Activated naive CD8-positive, alpha-beta T cell treated with anti-CD3 and anti-CD28 coated beads, Interleukin-2, amount 10 ng/mL, durations not matched to agents 7 days and 5 days (primary cell): ENCODE measurements around the gene NKAIN2. TPM values are rescaled to one million over a fixed set of nuclear protein-coding genes. Genes with fewer than 3 reads are reported as not detected.
"Not testable (repeated sequence)": the region's sequence is repeated elsewhere in the genome, so short reads cannot be mapped to it uniquely, and the experiment has no call there.

Experiments
- ATAC-seq: fragments of 150-1000 bp; cut with Tn5 transposase; one replicate; pipeline ENCODE4 v1.10.0; 2021; ENCODE audit warnings: low read depth, moderate library complexity
- POLR2A ChIA-PET: fragments of 350-600 bp; sonication (Branson Sonifier 250); formaldehyde crosslinking; loops from one replicate; lab custom pipeline; 2021; ENCODE audit warnings: antibody characterized with exemption; lab: Charles Lee
- DNase-seq: peaks from one replicate; pipeline ENCODE4 v3.0.0; 2021
- H3K27ac Mint-ChIP-seq: one replicate; pipeline ENCODE4 v1.8.0; 2022; ENCODE audit warnings: mild to moderate bottlenecking, mixed read lengths
- H3K27me3 Mint-ChIP-seq: one replicate; pipeline ENCODE4 v1.8.0; 2022; ENCODE audit warnings: mild to moderate bottlenecking, moderate library complexity, mixed read lengths
- H3K36me3 Mint-ChIP-seq: one replicate; pipeline ENCODE4 v1.8.0; 2021; ENCODE audit warnings: mild to moderate bottlenecking, mixed read lengths
- H3K4me1 Mint-ChIP-seq: one replicate; pipeline ENCODE4 v1.8.0; 2021; ENCODE audit warnings: mixed read lengths
- H3K4me3 Mint-ChIP-seq: one replicate; pipeline ENCODE4 v1.8.0; 2022; ENCODE audit warnings: mild to moderate bottlenecking, moderate library complexity, mixed read lengths
- H3K9me3 Mint-ChIP-seq: one replicate; pipeline ENCODE4 v1.8.0; 2021; ENCODE audit warnings: mixed read lengths
- total RNA-seq, 2 experiments: library from RNA; stranded (reverse); gene quantifications; one replicate each; pipeline ENCODE4 v1.2.3, GENCODE V29; 2021

The NKAIN2 gene
- total RNA-seq, 2 experiments from 2014 or later = not detected

DNA sequence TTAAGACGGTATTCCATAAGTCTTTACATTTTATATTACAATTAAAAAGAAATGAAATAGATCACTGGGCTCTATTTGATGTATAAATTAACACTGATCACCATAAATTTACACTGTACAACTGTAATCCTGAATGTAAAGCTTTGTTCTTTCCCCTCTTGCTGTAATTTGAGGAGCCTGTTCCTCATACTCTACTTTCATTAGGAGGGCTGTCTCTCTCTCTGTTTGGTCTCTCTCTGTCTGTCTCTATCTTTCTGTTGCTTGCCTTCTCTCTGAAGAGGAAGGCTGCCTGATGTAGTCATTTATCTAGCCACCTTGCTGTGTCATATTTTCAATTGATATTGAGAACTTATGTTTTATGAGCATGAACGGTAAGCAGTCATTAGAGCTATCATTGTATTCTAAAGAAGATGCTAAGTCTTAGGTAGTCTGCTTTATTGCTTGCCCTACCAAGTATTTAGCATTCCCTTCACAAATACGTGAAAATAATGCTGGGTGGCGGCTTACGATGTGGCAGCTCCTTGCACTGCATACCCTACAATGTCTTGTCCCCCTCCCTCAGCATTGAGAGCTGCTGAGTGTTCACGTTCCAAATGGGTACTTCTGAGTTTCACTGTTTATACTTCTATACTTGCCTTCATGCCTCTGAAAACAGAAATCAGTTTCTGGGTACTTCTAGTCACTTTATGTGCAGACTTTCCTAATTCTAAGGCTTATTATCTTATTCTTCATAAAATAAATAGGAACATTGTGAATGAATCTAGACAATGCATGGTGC, 205.5 kb downstream of the NKAIN2 start:
- Mint-ChIP-seq H3K9me3 (no peaks in the 10 kb centered on the region), H3K36me3 (no peaks in the 10 kb centered on the region), H3K4me3 (no peak overlapping the region), H3K27ac (no peak overlapping the region), H3K4me1 (no peaks in the 10 kb centered on the region), H3K27me3 (no peaks in the 10 kb centered on the region)
- POLR2A ChIA-PET = no interaction called here
- ATAC-seq (no peak), DNase-seq (no peak)

DNA sequence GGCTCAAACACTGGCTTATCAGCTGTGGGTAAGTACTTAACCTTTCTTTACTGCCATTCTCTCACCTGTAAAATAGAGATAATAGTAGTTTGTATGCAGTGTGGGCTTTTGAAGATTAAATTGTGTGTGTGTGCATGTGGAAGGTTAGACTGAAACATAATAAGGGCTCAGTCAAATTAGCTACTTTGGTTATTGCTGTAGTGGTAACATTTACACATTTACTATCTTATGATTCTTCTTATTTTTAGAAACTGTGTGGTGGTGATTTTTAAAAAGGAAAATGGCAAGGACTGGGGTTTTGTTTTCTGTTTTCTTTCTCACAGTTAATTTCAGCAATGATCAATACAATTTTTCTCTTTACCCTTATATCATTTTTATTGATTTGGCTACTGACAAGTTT, 206.9 kb downstream of the NKAIN2 start:
- Mint-ChIP-seq H3K27ac (no peak overlapping the region), H3K4me1 (no peaks in the 10 kb centered on the region), H3K36me3 (no peaks in the 10 kb centered on the region), H3K4me3 (no peak overlapping the region), H3K9me3 (no peaks in the 10 kb centered on the region), H3K27me3 (no peaks in the 10 kb centered on the region)
- DNase-seq (no peak), ATAC-seq (no peak)
- POLR2A ChIA-PET = no interaction called here

DNA sequence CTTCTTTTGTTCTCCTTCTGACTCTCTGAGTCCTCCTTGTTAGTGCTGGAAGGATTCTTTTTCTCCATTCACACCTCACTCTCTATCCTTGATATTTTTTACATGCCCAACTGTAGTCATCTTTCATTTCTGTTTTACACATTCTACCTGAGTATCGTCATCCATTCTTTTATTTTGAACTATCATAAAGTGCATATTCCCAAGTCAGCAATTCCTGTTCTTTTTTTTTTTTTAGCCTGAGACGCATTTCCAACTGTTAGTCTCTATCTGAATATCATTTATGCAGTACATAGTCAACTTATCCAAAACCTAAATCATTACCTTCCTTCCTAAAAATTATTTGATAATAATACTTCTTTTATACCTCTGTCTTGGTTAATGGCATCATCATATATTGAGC, 207.5 kb downstream of the NKAIN2 start:
- POLR2A ChIA-PET = no interaction called here
- H3K27ac Mint-ChIP-seq = no peak overlapping the region
- no peaks in the 10 kb centered on the region for H3K27me3 Mint-ChIP-seq
- no peaks in the 10 kb centered on the region for H3K36me3 Mint-ChIP-seq
- no peak for ATAC-seq
- no peaks in the 10 kb centered on the region for H3K4me1 Mint-ChIP-seq
- H3K4me3 Mint-ChIP-seq = no peak overlapping the region
- DNase-seq = no peak
- no peaks in the 10 kb centered on the region for H3K9me3 Mint-ChIP-seq

DNA sequence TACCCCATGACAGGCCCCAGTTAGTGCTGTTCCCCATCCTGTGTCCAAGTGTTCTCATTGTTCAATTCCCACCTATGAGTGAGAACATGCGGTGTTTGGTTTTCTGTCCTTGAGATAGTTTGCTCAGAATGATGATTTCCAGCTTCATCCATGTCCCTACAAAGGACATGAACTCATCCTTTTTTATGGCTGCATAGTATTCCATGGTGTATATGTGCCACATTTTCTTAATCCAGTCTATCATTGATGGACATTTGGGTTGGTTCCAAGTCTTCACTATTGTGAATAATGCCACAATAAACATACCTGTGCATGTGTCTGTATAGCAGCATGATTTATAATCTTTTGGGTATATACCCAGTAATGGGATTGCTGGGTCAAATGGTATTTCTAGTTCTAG, 218.4 kb downstream of the NKAIN2 start:
- H3K27ac Mint-ChIP-seq, H3K4me1 Mint-ChIP-seq, ATAC-seq, H3K27me3 Mint-ChIP-seq, DNase-seq, POLR2A ChIA-PET, H3K4me3 Mint-ChIP-seq, H3K36me3 Mint-ChIP-seq, H3K9me3 Mint-ChIP-seq: not testable (repeated sequence)

DNA sequence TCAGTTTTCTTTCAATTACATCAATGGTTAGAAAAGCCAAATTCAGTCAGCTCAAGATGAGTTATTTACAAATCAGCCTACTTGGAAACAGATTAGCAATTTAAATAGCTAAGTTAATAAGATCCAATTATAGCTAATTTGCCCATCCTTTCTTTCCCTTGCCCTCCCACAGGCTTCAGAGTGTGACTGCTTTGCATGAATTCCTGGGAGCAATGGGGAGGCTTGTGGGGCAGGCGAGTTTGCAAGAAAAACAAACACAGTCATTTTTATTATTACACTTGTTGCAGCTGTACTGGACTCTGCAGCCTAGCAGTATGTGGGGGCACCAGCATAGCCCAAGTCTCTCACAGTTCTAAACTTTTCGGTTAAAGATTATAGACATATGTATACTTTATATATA, 219.0 kb downstream of the NKAIN2 start:
- no peak overlapping the region for H3K4me3 Mint-ChIP-seq
- no peaks in the 10 kb centered on the region for H3K4me1 Mint-ChIP-seq
- no peaks in the 10 kb centered on the region for H3K27me3 Mint-ChIP-seq
- DNase-seq = no peak
- no peak for ATAC-seq
- no peak overlapping the region for H3K27ac Mint-ChIP-seq
- no peaks in the 10 kb centered on the region for H3K9me3 Mint-ChIP-seq
- POLR2A ChIA-PET = no interaction called here
- no peaks in the 10 kb centered on the region for H3K36me3 Mint-ChIP-seq

DNA sequence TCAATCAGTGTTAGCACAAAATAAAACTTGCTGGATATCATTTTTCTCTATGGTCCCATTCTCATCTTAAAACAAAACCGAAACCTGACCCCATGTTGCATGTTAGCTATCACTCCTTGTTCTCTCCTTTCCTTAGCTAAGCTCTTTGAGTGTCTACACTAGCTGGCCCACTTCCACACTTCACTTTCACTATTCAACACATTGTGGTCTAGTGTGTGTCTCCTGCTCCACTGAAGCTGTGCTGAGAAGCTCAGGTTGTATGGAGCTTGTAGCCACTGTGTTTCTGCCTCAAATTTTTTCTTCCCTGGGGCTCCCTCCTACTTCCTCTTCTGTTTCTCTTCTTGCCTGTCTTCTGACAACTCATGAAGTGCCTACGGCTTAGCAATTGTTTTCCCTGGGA, 223.0 kb downstream of the NKAIN2 start:
- H3K36me3 Mint-ChIP-seq = no peaks in the 10 kb centered on the region
- POLR2A ChIA-PET = no interaction called here
- DNase-seq (no peak), ATAC-seq (no peak)
- H3K27ac Mint-ChIP-seq = no peak overlapping the region
- no peak overlapping the region for H3K4me3 Mint-ChIP-seq
- H3K27me3 Mint-ChIP-seq = no peaks in the 10 kb centered on the region
- no peaks in the 10 kb centered on the region for H3K4me1 Mint-ChIP-seq
- H3K9me3 Mint-ChIP-seq = no peaks in the 10 kb centered on the region

DNA sequence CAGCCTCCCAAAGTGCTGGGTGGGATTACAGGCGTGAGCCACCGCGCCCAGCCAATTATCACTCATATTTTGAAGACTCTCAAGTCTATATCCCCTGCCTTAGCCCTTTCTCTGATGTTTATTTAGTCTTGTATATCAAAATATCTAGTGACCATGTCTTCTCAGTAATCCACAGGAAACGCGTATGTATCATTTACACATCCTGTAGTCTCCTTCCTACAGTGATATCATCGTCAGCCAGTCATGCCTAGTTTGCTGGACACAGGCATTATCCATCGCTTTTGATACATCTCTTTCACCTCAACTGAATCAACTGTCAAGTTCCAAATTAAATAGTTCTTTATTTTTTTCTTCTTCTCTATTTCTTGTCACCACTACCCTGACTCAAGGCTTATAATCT, 223.7 kb downstream of the NKAIN2 start:
- Mint-ChIP-seq H3K27me3 (no peaks in the 10 kb centered on the region), H3K4me3 (no peak overlapping the region), H3K9me3 (no peaks in the 10 kb centered on the region), H3K36me3 (no peaks in the 10 kb centered on the region), H3K27ac (no peak overlapping the region), H3K4me1 (no peaks in the 10 kb centered on the region)
- POLR2A ChIA-PET = no interaction called here
- DNase-seq = no peak
- no peak for ATAC-seq

DNA sequence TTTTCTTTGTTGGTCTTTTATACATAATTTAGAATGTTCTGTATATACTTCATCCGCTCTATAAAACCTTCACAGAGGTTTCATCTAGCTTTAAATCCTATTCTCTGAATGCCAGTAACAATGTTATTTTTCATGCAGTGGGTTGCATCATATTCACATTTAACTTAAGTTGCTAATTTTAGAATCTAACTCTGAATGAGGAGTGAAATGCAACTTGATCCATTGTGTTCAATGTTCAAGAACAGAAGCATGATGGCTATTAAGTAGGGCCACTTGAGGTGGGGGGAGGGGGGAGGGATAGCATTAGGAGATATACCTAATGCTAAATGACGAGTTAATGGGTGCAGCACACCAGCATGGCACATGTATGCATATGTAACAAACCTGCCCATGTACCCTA, 224.5 kb downstream of the NKAIN2 start:
- POLR2A ChIA-PET = no interaction called here
- ATAC-seq = no peak
- Mint-ChIP-seq H3K36me3 (no peaks in the 10 kb centered on the region), H3K4me3 (no peak overlapping the region), H3K4me1 (no peaks in the 10 kb centered on the region), H3K9me3 (no peaks in the 10 kb centered on the region), H3K27me3 (no peaks in the 10 kb centered on the region), H3K27ac (no peak overlapping the region)
- no peak for DNase-seq

GRCh38 chr6:124029567-124029966, 225.9 kb downstream of the NKAIN2 start:
- DNase-seq (no peak), ATAC-seq (no peak)
- POLR2A ChIA-PET = no interaction called here
- Mint-ChIP-seq H3K27ac (no peak overlapping the region), H3K4me1 (no peaks in the 10 kb centered on the region), H3K9me3 (no peaks in the 10 kb centered on the region), H3K36me3 (no peaks in the 10 kb centered on the region), H3K4me3 (no peak overlapping the region), H3K27me3 (no peaks in the 10 kb centered on the region)

DNA sequence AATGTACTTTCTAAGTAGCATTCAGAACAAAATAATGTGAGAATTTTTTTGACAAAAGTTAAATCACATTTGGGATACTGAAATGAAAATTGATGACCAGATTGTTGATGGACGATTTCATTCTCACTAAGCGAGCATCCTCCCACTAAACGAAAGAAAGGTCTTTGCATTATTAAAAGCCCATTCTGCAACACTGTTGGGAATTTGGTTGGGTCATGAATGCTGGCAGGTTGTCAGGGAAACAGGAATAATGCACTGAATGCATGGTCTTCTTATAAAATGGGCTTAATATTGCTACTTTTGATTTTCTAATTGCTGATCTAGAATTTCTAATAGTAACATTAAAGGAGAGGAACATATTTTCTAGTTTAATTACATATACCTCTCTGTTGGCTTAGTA, 229.8 kb downstream of the NKAIN2 start:
- H3K27ac Mint-ChIP-seq = no peak overlapping the region
- POLR2A ChIA-PET = no interaction called here
- H3K36me3 Mint-ChIP-seq = no peaks in the 10 kb centered on the region
- no peaks in the 10 kb centered on the region for H3K9me3 Mint-ChIP-seq
- DNase-seq = no peak
- H3K27me3 Mint-ChIP-seq = no peaks in the 10 kb centered on the region
- no peak for ATAC-seq
- no peak overlapping the region for H3K4me3 Mint-ChIP-seq
- no peaks in the 10 kb centered on the region for H3K4me1 Mint-ChIP-seq

DNA sequence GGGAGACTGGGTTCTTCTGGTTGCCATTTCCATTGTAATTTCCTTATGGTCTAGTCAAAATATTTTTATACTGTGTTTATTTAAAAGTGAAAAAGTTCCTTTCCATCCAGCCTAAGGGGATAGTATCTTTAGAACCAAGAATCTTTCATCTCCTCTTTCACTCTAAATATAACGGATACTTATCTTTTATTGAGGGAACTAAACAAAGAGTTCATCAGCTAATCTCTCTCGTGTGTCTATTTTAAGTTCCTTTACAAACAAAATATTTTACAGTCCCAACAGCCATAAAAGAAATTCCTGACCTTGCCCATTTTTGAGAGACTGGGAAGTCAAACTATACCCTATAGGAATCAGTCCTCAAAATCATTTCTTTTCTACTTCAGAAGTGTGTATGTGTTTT, 232.7 kb downstream of the NKAIN2 start:
- no peak for ATAC-seq
- H3K4me3 Mint-ChIP-seq = no peak overlapping the region
- no peaks in the 10 kb centered on the region for H3K27me3 Mint-ChIP-seq
- POLR2A ChIA-PET = no interaction called here
- H3K9me3 Mint-ChIP-seq = no peaks in the 10 kb centered on the region
- no peaks in the 10 kb centered on the region for H3K4me1 Mint-ChIP-seq
- H3K27ac Mint-ChIP-seq = no peak overlapping the region
- no peaks in the 10 kb centered on the region for H3K36me3 Mint-ChIP-seq
- no peak for DNase-seq

- H3K27me3 Mint-ChIP-seq = no peaks in the 10 kb centered on the region
- H3K4me3 Mint-ChIP-seq = no peak overlapping the region
- DNase-seq (no peak), ATAC-seq (no peak)
- H3K4me1 Mint-ChIP-seq = no peaks in the 10 kb centered on the region
- no peaks in the 10 kb centered on the region for H3K9me3 Mint-ChIP-seq
- POLR2A ChIA-PET = no interaction called here
- no peak overlapping the region for H3K27ac Mint-ChIP-seq
- no peaks in the 10 kb centered on the region for H3K36me3 Mint-ChIP-seq
Measured at GRCh38 chr6:124040655-124041054, 237.0 kb downstream of the NKAIN2 start.

DNA sequence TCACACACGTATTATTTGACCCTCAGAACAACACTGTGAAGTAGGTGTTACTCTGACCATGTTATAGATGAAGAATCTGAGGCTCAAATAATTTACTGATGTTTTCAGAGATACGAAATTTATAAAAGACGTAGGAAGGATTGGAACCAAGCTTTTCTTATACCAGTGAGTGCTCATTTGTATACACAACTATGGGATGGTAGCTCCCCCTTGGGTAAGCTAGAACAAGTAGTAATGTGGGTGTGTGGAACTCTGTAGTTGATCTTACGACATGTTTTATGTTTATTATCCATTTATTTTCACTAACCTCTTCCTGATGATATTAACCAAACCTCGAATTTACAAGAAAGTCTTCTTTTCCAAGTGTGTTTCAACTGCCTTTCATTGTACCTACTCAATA, 248.5 kb downstream of the NKAIN2 start:
- no peak overlapping the region for H3K27ac Mint-ChIP-seq
- no peaks in the 10 kb centered on the region for H3K9me3 Mint-ChIP-seq
- H3K4me1 Mint-ChIP-seq = no peaks in the 10 kb centered on the region
- DNase-seq (no peak), ATAC-seq (no peak)
- H3K36me3 Mint-ChIP-seq = no peaks in the 10 kb centered on the region
- H3K4me3 Mint-ChIP-seq = no peak overlapping the region
- POLR2A ChIA-PET = no interaction called here
- H3K27me3 Mint-ChIP-seq = no peaks in the 10 kb centered on the region

GRCh38 chr6:124053315-124053714, 249.7 kb downstream of the NKAIN2 start:
- H3K27ac Mint-ChIP-seq = no peak overlapping the region
- H3K4me1 Mint-ChIP-seq = no peaks in the 10 kb centered on the region
- DNase-seq = no peak
- H3K4me3 Mint-ChIP-seq = no peak overlapping the region
- ATAC-seq = no peak
- POLR2A ChIA-PET = no interaction called here
- no peaks in the 10 kb centered on the region for H3K9me3 Mint-ChIP-seq
- no peaks in the 10 kb centered on the region for H3K27me3 Mint-ChIP-seq
- no peaks in the 10 kb centered on the region for H3K36me3 Mint-ChIP-seq

DNA sequence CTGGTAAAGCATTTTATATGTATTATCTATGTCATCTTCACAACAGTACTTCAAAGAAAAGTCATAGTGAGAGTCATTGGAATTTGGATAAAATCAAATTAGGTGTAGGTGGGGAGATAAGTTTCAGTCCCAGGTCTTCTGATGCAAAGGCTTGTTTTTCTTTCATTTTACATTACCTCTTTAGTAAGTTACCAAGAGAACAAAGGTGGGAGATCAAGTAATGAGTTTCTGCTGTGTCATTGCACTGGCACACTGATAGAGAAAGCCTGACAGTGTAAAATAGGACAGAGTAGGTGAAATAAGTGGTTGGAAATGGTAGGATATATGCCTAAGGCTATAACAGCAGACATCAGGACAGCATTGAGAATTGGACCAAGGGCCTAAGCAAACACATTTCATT, 250.4 kb downstream of the NKAIN2 start:
- ATAC-seq (no peak), DNase-seq (no peak)
- no peaks in the 10 kb centered on the region for H3K9me3 Mint-ChIP-seq
- POLR2A ChIA-PET = no interaction called here
- H3K4me3 Mint-ChIP-seq = no peak overlapping the region
- no peaks in the 10 kb centered on the region for H3K4me1 Mint-ChIP-seq
- no peak overlapping the region for H3K27ac Mint-ChIP-seq
- no peaks in the 10 kb centered on the region for H3K27me3 Mint-ChIP-seq
- H3K36me3 Mint-ChIP-seq = no peaks in the 10 kb centered on the region
